ENCODE data around the gene MYT1. TPM values are rescaled to one million over a fixed set of nuclear protein-coding genes. Genes with fewer than 3 reads are reported as not detected.

MYT1 gene
- total and polyA plus RNA-seq, 2 of the 13 experiments (the other 11 are each of a cell fraction or from before 2014, with no cell fraction given): 0.58 to 2.5 TPM

DNA sequence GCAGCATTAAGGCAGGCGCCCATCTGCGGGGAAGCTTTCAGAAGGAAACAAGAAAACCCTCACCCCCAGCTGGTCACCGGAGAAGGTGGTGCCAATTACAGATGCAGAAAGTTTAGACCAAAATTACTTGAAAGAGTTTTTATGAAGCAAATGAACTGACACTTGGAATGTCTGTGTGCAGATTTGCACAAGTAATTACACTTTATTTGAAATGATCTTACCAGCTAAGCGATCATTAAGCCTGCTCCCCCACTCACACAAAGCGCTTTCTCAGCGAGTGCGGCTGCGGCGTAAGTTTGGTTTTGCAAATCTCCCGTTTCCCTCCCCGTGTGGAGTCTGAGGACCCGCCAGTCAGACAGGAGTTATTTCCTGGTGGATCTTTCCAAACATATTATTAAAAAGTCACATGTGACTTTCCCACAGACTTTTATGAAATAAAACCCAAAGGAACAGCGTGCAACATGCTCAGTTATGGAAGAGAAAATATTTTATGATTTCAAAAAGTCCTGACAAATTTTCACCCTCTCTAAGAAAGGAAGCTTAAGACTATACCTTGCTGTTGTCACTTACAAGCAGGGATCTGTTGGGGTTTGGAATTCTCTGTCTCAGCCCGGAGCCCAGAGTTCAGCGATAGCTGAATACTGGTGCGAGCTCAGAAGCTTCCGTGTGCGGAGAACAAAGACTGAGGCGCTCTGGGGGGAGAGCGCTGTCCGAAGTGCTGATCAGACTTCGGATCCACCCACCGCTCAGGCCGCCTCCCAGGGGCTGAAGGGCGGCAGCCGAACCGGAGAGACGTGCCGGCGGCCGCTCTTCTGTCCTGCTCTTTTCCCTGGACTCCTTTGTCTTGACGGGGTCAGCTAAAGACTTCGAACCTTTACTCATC lies 2.7 kb upstream of the MYT1 start (continued):
- TF ChIP-seq, protein P1, sequence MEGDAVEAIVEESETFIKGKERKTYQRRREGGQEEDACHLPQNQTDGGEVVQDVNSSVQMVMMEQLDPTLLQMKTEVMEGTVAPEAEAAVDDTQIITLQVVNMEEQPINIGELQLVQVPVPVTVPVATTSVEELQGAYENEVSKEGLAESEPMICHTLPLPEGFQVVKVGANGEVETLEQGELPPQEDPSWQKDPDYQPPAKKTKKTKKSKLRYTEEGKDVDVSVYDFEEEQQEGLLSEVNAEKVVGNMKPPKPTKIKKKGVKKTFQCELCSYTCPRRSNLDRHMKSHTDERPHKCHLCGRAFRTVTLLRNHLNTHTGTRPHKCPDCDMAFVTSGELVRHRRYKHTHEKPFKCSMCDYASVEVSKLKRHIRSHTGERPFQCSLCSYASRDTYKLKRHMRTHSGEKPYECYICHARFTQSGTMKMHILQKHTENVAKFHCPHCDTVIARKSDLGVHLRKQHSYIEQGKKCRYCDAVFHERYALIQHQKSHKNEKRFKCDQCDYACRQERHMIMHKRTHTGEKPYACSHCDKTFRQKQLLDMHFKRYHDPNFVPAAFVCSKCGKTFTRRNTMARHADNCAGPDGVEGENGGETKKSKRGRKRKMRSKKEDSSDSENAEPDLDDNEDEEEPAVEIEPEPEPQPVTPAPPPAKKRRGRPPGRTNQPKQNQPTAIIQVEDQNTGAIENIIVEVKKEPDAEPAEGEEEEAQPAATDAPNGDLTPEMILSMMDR (CRISPR knock-in tag; IDR thresholded peaks at IDR 0.05): peak; percentile 31; the same call in 1 of the 2 replicates
- TF ChIP-seq ZNF441 (CRISPR knock-in tag; IDR thresholded peaks at IDR 0.05; ENCODE audit: borderline replicate concordance): peak; percentile 97
- TF ChIP-seq ZNF260 (CRISPR knock-in tag; IDR thresholded peaks at IDR 0.05; ENCODE audit: borderline replicate concordance, low read depth): no peak
- peak; percentile 84 for TF ChIP-seq BCL6 (CRISPR knock-in tag; IDR thresholded peaks at IDR 0.05)
- TF ChIP-seq ZNF543 (CRISPR knock-in tag; IDR thresholded peaks at IDR 0.05): peak; percentile 95
- peak; percentile 88; the same call in 1 of the 2 replicates for TF ChIP-seq ZFP82 (CRISPR knock-in tag; IDR thresholded peaks at IDR 0.05; ENCODE audit: borderline replicate concordance)
- TF ChIP-seq HNRNPK (IDR thresholded peaks at IDR 0.05; ENCODE audit: low read depth, low read length, poor library complexity, severe bottlenecking): no peak
- TF ChIP-seq, protein P2, sequence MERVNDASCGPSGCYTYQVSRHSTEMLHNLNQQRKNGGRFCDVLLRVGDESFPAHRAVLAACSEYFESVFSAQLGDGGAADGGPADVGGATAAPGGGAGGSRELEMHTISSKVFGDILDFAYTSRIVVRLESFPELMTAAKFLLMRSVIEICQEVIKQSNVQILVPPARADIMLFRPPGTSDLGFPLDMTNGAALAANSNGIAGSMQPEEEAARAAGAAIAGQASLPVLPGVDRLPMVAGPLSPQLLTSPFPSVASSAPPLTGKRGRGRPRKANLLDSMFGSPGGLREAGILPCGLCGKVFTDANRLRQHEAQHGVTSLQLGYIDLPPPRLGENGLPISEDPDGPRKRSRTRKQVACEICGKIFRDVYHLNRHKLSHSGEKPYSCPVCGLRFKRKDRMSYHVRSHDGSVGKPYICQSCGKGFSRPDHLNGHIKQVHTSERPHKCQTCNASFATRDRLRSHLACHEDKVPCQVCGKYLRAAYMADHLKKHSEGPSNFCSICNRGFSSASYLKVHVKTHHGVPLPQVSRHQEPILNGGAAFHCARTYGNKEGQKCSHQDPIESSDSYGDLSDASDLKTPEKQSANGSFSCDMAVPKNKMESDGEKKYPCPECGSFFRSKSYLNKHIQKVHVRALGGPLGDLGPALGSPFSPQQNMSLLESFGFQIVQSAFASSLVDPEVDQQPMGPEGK (CRISPR knock-in tag; IDR thresholded peaks at IDR 0.05): peak; percentile 87
- no peak for TF ChIP-seq ATRX (CRISPR knock-in tag; IDR thresholded peaks at IDR 0.05; ENCODE audit: borderline replicate concordance)
- TF ChIP-seq KLF16 (CRISPR knock-in tag; IDR thresholded peaks at IDR 0.05): peak in 1 of 2 experiments; percentile 100; a peak in 2 of 4 replicates
- TF ChIP-seq ZC3H13 (CRISPR knock-in tag; IDR thresholded peaks at IDR 0.05): peak; percentile 89
- peak; percentile 97 for TF ChIP-seq ZNF83 (CRISPR knock-in tag; IDR thresholded peaks at IDR 0.05; ENCODE audit: borderline replicate concordance)
- TF ChIP-seq PAWR (CRISPR knock-in tag; IDR thresholded peaks at IDR 0.05; ENCODE audit: borderline replicate concordance): no peak; the same call in 1 of the 2 replicates
- TF ChIP-seq, protein P3, sequence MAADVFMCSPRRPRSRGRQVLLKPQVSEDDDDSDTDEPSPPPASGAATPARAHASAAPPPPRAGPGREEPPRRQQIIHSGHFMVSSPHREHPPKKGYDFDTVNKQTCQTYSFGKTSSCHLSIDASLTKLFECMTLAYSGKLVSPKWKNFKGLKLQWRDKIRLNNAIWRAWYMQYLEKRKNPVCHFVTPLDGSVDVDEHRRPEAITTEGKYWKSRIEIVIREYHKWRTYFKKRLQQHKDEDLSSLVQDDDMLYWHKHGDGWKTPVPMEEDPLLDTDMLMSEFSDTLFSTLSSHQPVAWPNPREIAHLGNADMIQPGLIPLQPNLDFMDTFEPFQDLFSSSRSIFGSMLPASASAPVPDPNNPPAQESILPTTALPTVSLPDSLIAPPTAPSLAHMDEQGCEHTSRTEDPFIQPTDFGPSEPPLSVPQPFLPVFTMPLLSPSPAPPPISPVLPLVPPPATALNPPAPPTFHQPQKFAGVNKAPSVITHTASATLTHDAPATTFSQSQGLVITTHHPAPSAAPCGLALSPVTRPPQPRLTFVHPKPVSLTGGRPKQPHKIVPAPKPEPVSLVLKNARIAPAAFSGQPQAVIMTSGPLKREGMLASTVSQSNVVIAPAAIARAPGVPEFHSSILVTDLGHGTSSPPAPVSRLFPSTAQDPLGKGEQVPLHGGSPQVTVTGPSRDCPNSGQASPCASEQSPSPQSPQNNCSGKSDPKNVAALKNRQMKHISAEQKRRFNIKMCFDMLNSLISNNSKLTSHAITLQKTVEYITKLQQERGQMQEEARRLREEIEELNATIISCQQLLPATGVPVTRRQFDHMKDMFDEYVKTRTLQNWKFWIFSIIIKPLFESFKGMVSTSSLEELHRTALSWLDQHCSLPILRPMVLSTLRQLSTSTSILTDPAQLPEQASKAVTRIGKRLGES (CRISPR knock-in tag; IDR thresholded peaks at IDR 0.05; ENCODE audit: borderline replicate concordance): peak; percentile 95
- TF ChIP-seq KMT2B (CRISPR knock-in tag; IDR thresholded peaks at IDR 0.05): peak; percentile 87
- TF ChIP-seq, protein P4, sequence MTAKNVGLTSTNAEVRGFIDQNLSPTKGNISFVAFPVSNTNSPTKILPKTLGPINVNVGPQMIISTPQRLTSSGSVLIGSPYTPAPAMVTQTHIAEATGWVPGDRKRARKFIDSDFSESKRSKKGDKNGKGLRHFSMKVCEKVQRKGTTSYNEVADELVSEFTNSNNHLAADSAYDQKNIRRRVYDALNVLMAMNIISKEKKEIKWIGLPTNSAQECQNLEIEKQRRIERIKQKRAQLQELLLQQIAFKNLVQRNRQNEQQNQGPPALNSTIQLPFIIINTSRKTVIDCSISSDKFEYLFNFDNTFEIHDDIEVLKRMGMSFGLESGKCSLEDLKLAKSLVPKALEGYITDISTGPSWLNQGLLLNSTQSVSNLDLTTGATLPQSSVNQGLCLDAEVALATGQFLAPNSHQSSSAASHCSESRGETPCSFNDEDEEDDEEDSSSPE (CRISPR knock-in tag; IDR thresholded peaks at IDR 0.05): peak; percentile 65
- TF ChIP-seq SNRNP70 (IDR thresholded peaks at IDR 0.05; ENCODE audit: low read depth, low read length): no peak
- no peak for TF ChIP-seq TAF15 (IDR thresholded peaks at IDR 0.05; ENCODE audit: low read depth, low read length, poor library complexity, severe bottlenecking)
- TF ChIP-seq ETV6 (CRISPR knock-in tag; conservative IDR thresholded peaks at IDR 0.05): peak; percentile 98
- peak; percentile 65; the same call in 1 of the 2 replicates for TF ChIP-seq ZNF253 (CRISPR knock-in tag; IDR thresholded peaks at IDR 0.05; ENCODE audit: borderline replicate concordance)

Data from HepG2 (cell line).